Calu3 (cell line): Measurements from ENCODE around the gene FANCI. TPM values are rescaled to one million over a fixed set of nuclear protein-coding genes. Genes with fewer than 3 reads are reported as not detected.

Experiments used
- BruUV-seq: library from RNA; stranded (reverse); fragments of 400-500 nt; replicated peaks from 2 replicates; lab custom pipeline; 2021; lab: Mats Ljungman, UMichigan
- CTCF ChIA-PET: fragments of 300-600 bp; sonication (Branson Sonifier 250); formaldehyde crosslinking; loops from one replicate; lab custom pipeline; 2022; ENCODE audit warnings: antibody characterized with exemption; lab: Charles Lee
- DNase-seq: peaks from one replicate; pipeline ENCODE4 v3.0.0; 2022
- H3K27ac Mint-ChIP-seq: one replicate; pipeline ENCODE4 v1.8.0; 2022; ENCODE audit warnings: mixed read lengths; ENCODE audit not compliant: unreplicated experiment
- H3K27me3 Mint-ChIP-seq: one replicate; pipeline ENCODE4 v1.8.0; 2022; ENCODE audit warnings: mixed read lengths; ENCODE audit not compliant: unreplicated experiment
- H3K36me3 Mint-ChIP-seq: one replicate; pipeline ENCODE4 v1.8.0; 2022; ENCODE audit warnings: mild to moderate bottlenecking, moderate library complexity, mixed read lengths; ENCODE audit not compliant: insufficient read depth, unreplicated experiment
- H3K4me1 Mint-ChIP-seq: one replicate; pipeline ENCODE4 v1.8.0; 2022; ENCODE audit warnings: mild to moderate bottlenecking, low read depth, mixed read lengths; ENCODE audit not compliant: unreplicated experiment
- H3K4me3 Mint-ChIP-seq: one replicate; pipeline ENCODE4 v1.8.0; 2022; ENCODE audit warnings: mild to moderate bottlenecking, low read depth, moderate library complexity, mixed read lengths; ENCODE audit not compliant: unreplicated experiment
- H3K9me3 Mint-ChIP-seq: one replicate; pipeline ENCODE4 v1.8.0; 2022; ENCODE audit warnings: low read depth, mixed read lengths; ENCODE audit not compliant: unreplicated experiment
- intact Hi-C: fragments of 100-400 bp; cut with micrococcal nuclease; formaldehyde crosslinking; loops from one replicate; pipeline ENCODE4 v1.10.0; 2022; ENCODE audit not compliant: unreplicated experiment
- total RNA-seq: library from RNA; stranded (reverse); gene quantifications from 2 replicates; pipeline ENCODE4 v1.2.3, GENCODE V29; 2022
- TF ChIP-seq, protein P1 (sequence below): fragments of 200-600 bp; IDR thresholded peaks from one replicate; pipeline ENCODE4 v1.8.0; 2022; ENCODE audit warnings: antibody characterized with exemption; ENCODE audit not compliant: unreplicated experiment

The FANCI gene
- total RNA-seq, 1 experiment from 2014 or later: 138 TPM

GRCh38 chr15:89342840-89343239 lies 99.1 kb downstream of the FANCI start:
- CTCF ChIA-PET: interaction anchor here (0.6 kb wide), 1 partner anchor 353 kb away, joined by 3 read pairs; no protein-coding TSS in a partner anchor

GRCh38 chr15:89345248-89345647 lies 101.5 kb downstream of the FANCI start:
- BruUV-seq: no TSS peak
- Mint-ChIP-seq H3K9me3 (no peaks in the 10 kb centered on the region), H3K27me3 (peaks cover 14% of the 10 kb centered on the region), H3K4me3 (no peak overlapping the region), H3K4me1 (peaks cover 11% of the 10 kb centered on the region), H3K36me3 (no peaks in the 10 kb centered on the region), H3K27ac (no peak overlapping the region)
- TF ChIP-seq, protein P1, sequence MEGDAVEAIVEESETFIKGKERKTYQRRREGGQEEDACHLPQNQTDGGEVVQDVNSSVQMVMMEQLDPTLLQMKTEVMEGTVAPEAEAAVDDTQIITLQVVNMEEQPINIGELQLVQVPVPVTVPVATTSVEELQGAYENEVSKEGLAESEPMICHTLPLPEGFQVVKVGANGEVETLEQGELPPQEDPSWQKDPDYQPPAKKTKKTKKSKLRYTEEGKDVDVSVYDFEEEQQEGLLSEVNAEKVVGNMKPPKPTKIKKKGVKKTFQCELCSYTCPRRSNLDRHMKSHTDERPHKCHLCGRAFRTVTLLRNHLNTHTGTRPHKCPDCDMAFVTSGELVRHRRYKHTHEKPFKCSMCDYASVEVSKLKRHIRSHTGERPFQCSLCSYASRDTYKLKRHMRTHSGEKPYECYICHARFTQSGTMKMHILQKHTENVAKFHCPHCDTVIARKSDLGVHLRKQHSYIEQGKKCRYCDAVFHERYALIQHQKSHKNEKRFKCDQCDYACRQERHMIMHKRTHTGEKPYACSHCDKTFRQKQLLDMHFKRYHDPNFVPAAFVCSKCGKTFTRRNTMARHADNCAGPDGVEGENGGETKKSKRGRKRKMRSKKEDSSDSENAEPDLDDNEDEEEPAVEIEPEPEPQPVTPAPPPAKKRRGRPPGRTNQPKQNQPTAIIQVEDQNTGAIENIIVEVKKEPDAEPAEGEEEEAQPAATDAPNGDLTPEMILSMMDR: no peak
- CTCF ChIA-PET: no interaction called here
- intact Hi-C loops: no loop called here
- DNase-seq: no peak

More at GRCh38 chr15:89342840-89343239, 99.1 kb downstream of the FANCI start:
- intact Hi-C loops: no loop called here
- DNase-seq: no peak
- Mint-ChIP-seq H3K9me3 (no peaks in the 10 kb centered on the region), H3K27me3 (no peaks in the 10 kb centered on the region), H3K4me3 (no peak overlapping the region), H3K27ac (no peak overlapping the region), H3K36me3 (no peaks in the 10 kb centered on the region), H3K4me1 (no peaks in the 10 kb centered on the region)
- TF ChIP-seq, protein P1: no peak
- BruUV-seq: no TSS peak

GRCh38 chr15:89346516-89347231 lies 102.9 kb downstream of the FANCI start:
- Mint-ChIP-seq H3K27ac (no peak overlapping the region), H3K4me1 (peaks cover 11% of the 10 kb centered on the region), H3K9me3 (no peaks in the 10 kb centered on the region), H3K4me3 (no peak overlapping the region), H3K36me3 (no peaks in the 10 kb centered on the region), H3K27me3 (peaks cover 17% of the 10 kb centered on the region)
- TF ChIP-seq, protein P1: no peak
- no TSS peak for BruUV-seq
- CTCF ChIA-PET: interaction anchor here (0.6 to 1.1 kb wide), 3 partner anchors 8 to 12 kb away, joined by 3 to 9 read pairs (median 5); no protein-coding TSS in a partner anchor
- intact Hi-C loops: no loop called here
- DNase-seq: no peak

- intact Hi-C loops: no loop called here
- no peaks in the 10 kb centered on the region for H3K9me3 Mint-ChIP-seq
- peak; percentile 37 for DNase-seq
- TF ChIP-seq, protein P1: no peak
- no TSS peak for BruUV-seq
- peaks cover 11% of the 10 kb centered on the region for H3K4me1 Mint-ChIP-seq
- H3K36me3 Mint-ChIP-seq: no peaks in the 10 kb centered on the region
- H3K4me3 Mint-ChIP-seq: peak overlapping the region; percentile 33
- H3K27ac Mint-ChIP-seq: no peak overlapping the region
- peaks cover 43% of the 10 kb centered on the region for H3K27me3 Mint-ChIP-seq
- CTCF ChIA-PET: interaction anchor here (1.1 to 1.4 kb wide), 2 partner anchors 8 to 10 kb away, joined by 3 read pairs; no protein-coding TSS in a partner anchor
These were observed 105.4 kb downstream of the FANCI start for GRCh38 chr15:89349206-89349558.
